Measurements from ENCODE around the gene ATPAF1.
"Not testable (repeated sequence)": the region's sequence is repeated elsewhere in the genome, so short reads cannot be mapped to it uniquely, and the experiment has no call there.

ATPAF1 gene

GRCh38 chr1:46681333-46682034 lies 13.3 kb upstream of the ATPAF1 start:
- DNase-seq (ENCODE audit: low read depth) = no peak

- no peak for DNase-seq (ENCODE audit: low read depth)
Measured at GRCh38 chr1:46679789-46680573, 11.8 kb upstream of the ATPAF1 start.

GRCh38 chr1:46677339-46677738 lies 9.2 kb upstream of the ATPAF1 start:
- DNase-seq (ENCODE audit: low read depth) = no peak

- no peak for DNase-seq (ENCODE audit: low read depth)
Measured at GRCh38 chr1:46676531-46676930, 8.4 kb upstream of the ATPAF1 start.

GRCh38 chr1:46675549-46676314 lies 7.6 kb upstream of the ATPAF1 start:
- no peak for DNase-seq (ENCODE audit: low read depth)

GRCh38 chr1:46673749-46674182 lies 5.6 kb upstream of the ATPAF1 start:
- no peak for DNase-seq (ENCODE audit: low read depth)

- no peak for DNase-seq (ENCODE audit: low read depth)
Measured at GRCh38 chr1:46672696-46673095, 4.5 kb upstream of the ATPAF1 start.

- DNase-seq (ENCODE audit: low read depth) = no peak
Measured at GRCh38 chr1:46671554-46671953, 3.4 kb upstream of the ATPAF1 start, which contains the start of gene TEX38. TEX38 (plus strand) TSS chr1:46671854; CDS start chr1:46671935, 81 bp downstream.

- no peak for DNase-seq (ENCODE audit: low read depth)
Measured at GRCh38 chr1:46670134-46670533, 2.0 kb upstream of the ATPAF1 start.

- no peak for DNase-seq (ENCODE audit: low read depth)
Measured at GRCh38 chr1:46665983-46666382, 2.2 kb downstream of the ATPAF1 start.

GRCh38 chr1:46662919-46663318 lies 5.2 kb downstream of the ATPAF1 start:
- DNase-seq (ENCODE audit: low read depth) = not testable (repeated sequence)

- not testable (repeated sequence) for DNase-seq (ENCODE audit: low read depth)
Measured at GRCh38 chr1:46660116-46660515, 8.0 kb downstream of the ATPAF1 start.

- no peak for DNase-seq (ENCODE audit: low read depth)
Measured at GRCh38 chr1:46659307-46659870, 8.8 kb downstream of the ATPAF1 start.

- DNase-seq (ENCODE audit: low read depth) = no peak
Measured at GRCh38 chr1:46657775-46658174, 10.4 kb downstream of the ATPAF1 start.

- no peak for DNase-seq (ENCODE audit: low read depth)
Measured at GRCh38 chr1:46656643-46657042, 11.5 kb downstream of the ATPAF1 start.

- DNase-seq (ENCODE audit: low read depth) = no peak
Measured at GRCh38 chr1:46655848-46656247, 12.3 kb downstream of the ATPAF1 start.

GRCh38 chr1:46654698-46655097 lies 13.5 kb downstream of the ATPAF1 start:
- not testable (repeated sequence) for DNase-seq (ENCODE audit: low read depth)

- no peak for DNase-seq (ENCODE audit: low read depth)
Measured at GRCh38 chr1:46654012-46654411, 14.2 kb downstream of the ATPAF1 start.

- peak; percentile 69 for DNase-seq (ENCODE audit: low read depth)
Measured at GRCh38 chr1:46653405-46653958, 14.7 kb downstream of the ATPAF1 start.

GRCh38 chr1:46652321-46653100 lies 15.7 kb downstream of the ATPAF1 start:
- DNase-seq (ENCODE audit: low read depth) = no peak

- DNase-seq (ENCODE audit: low read depth) = not testable (repeated sequence)
Measured at GRCh38 chr1:46651152-46651551, 17.0 kb downstream of the ATPAF1 start.
